Trophoblast cell (in vitro differentiated cells and primary cell): ENCODE measurements around the gene SLC12A3.
A peak's percentile ranks its signal among the peaks of the same experiment; 100 is the strongest.

Experiments
- DNase-seq, 2 donors: peaks; one replicate each; pipeline ENCODE4 v3.0.0-alpha.2; 2016
- H2AFZ ChIP-seq: 2 replicates; pipeline ENCODE4 v1.6.1; 2013; ENCODE audit warnings: low read length, moderate library complexity, mild to moderate bottlenecking; ENCODE audit not compliant: insufficient read depth, poor library complexity
- H2AK5ac ChIP-seq: 2 replicates; pipeline ENCODE4 v1.6.1; 2013; ENCODE audit warnings: mild to moderate bottlenecking, low read length
- H2BK120ac ChIP-seq: 2 replicates; pipeline ENCODE4 v1.6.1; 2013; ENCODE audit warnings: low read length, mild to moderate bottlenecking, moderate library complexity; ENCODE audit not compliant: insufficient read depth, poor library complexity
- H2BK12ac ChIP-seq: 2 replicates; pipeline ENCODE4 v1.6.1; 2013; ENCODE audit warnings: mild to moderate bottlenecking, low read length, moderate library complexity
- H2BK5ac ChIP-seq: 2 replicates; pipeline ENCODE4 v1.6.1; 2013; ENCODE audit warnings: low read length, low read depth, moderate library complexity, mild to moderate bottlenecking; ENCODE audit not compliant: poor library complexity
- H3K14ac ChIP-seq: 2 replicates; pipeline ENCODE4 v1.6.1; 2013; ENCODE audit warnings: mild to moderate bottlenecking, low read length
- H3K18ac ChIP-seq: 2 replicates; pipeline ENCODE4 v1.6.1; 2013; ENCODE audit warnings: mild to moderate bottlenecking, low read length
- H3K23ac ChIP-seq: 2 replicates; pipeline ENCODE4 v1.6.1; 2013; ENCODE audit warnings: low read length
- H3K27ac ChIP-seq: 2 replicates; pipeline ENCODE4 v1.5.1; 2013; ENCODE audit warnings: low read depth, mild to moderate bottlenecking, inconsistent platforms, low read length, moderate library complexity
- H3K27me3 ChIP-seq: 2 replicates; pipeline ENCODE4 v1.6.1; 2013; ENCODE audit warnings: inconsistent platforms, mild to moderate bottlenecking, low read length, moderate library complexity; ENCODE audit not compliant: insufficient read depth
- H3K36me3 ChIP-seq, 2 experiments: 1 replicate in 1 of 2; 2 replicates in 1 of 2; pipeline ENCODE4 v1.6.1; 2013; ENCODE audit warnings: low read length in 2 of 2, mild to moderate bottlenecking in 2 of 2, moderate library complexity in 1 of 2; ENCODE audit not compliant: insufficient read depth in 2 of 2, control insufficient read depth in 1 of 2
- H3K4ac ChIP-seq: 2 replicates; pipeline ENCODE4 v1.6.1; 2013; ENCODE audit warnings: low read depth, mild to moderate bottlenecking, low read length, moderate library complexity
- H3K4me1 ChIP-seq, 2 experiments: 1 replicate in 1 of 2; 2 replicates in 1 of 2; pipeline ENCODE4 v1.6.1; 2013; ENCODE audit warnings: low read length in 2 of 2, mild to moderate bottlenecking in 2 of 2, moderate library complexity in 1 of 2; ENCODE audit not compliant: insufficient read depth in 2 of 2, control insufficient read depth in 1 of 2
- H3K4me2 ChIP-seq: 2 replicates; pipeline ENCODE4 v1.6.1; 2013; ENCODE audit warnings: inconsistent platforms, mild to moderate bottlenecking, low read length, moderate library complexity
- H3K4me3 ChIP-seq: 2 replicates; pipeline ENCODE4 v1.5.1; 2013; ENCODE audit warnings: mild to moderate bottlenecking, low read depth, low read length, inconsistent platforms
- H3K79me1 ChIP-seq: one replicate; pipeline ENCODE4 v1.6.1; 2013; ENCODE audit warnings: low read length
- H3K79me2 ChIP-seq: 2 replicates; pipeline ENCODE4 v1.6.1; 2013; ENCODE audit warnings: low read length, mild to moderate bottlenecking; ENCODE audit not compliant: control insufficient read depth, insufficient read depth, poor library complexity
- H3K9ac ChIP-seq: 2 replicates; pipeline ENCODE4 v1.6.1; 2013; ENCODE audit warnings: mild to moderate bottlenecking, low read length
- H3K9me3 ChIP-seq: 2 replicates; pipeline ENCODE4 v1.6.1; 2013; ENCODE audit warnings: low read depth, mild to moderate bottlenecking, control low read depth, inconsistent platforms, low read length; ENCODE audit not compliant: insufficient read depth
- H4K12ac ChIP-seq: 2 replicates; pipeline ENCODE4 v1.6.1; 2013; ENCODE audit warnings: low read depth, mild to moderate bottlenecking, low read length, moderate library complexity
- H4K8ac ChIP-seq: 2 replicates; pipeline ENCODE4 v1.6.1; 2013; ENCODE audit warnings: low read depth, mild to moderate bottlenecking, low read length, moderate library complexity
- H4K91ac ChIP-seq: one replicate; pipeline ENCODE4 v1.6.1; 2013; ENCODE audit warnings: low read depth, mild to moderate bottlenecking, low read length, moderate library complexity
- WGBS: extraction: QIAGEN DNeasy Blood & Tissue Kit; methylation state at CpG from one replicate; pipeline ENCODE4 v1.1.7; 2013; ENCODE audit warnings: missing lambda C conversion rate; ENCODE audit not compliant: insufficient read length, insufficient coverage; ENCODE audit errors: extremely low coverage; 5-methylcytosine and 5-hydroxymethylcytosine counted together

SLC12A3 gene

GRCh38 chr16:56886296-56886695 lies 21.3 kb downstream of the SLC12A3 start:
- Histone ChIP-seq H3K79me1 (no peaks in the 10 kb centered on the region), H4K12ac (no peak overlapping the region), H3K79me2 (no peaks in the 10 kb centered on the region), H2BK5ac (no peak overlapping the region), H4K8ac (no peak overlapping the region), H3K23ac (no peak overlapping the region), H2BK12ac (no peak overlapping the region), H3K18ac (no peak overlapping the region), H3K4me1 (no peaks in the 10 kb centered on the region), H3K9ac (no peak overlapping the region), H3K9me3 (peaks cover 8% of the 10 kb centered on the region), H3K27ac (no peak overlapping the region), H3K27me3 (no peaks in the 10 kb centered on the region), H4K91ac (no peak overlapping the region), H3K14ac (no peak overlapping the region), H3K4ac (no peak overlapping the region), H2AK5ac (peak overlapping the region; percentile 58), H3K4me2 (no peak overlapping the region), H3K36me3 (no peaks in the 10 kb centered on the region), H2AFZ (no peak overlapping the region), H2BK120ac (no peak overlapping the region), H3K4me3 (no peak overlapping the region)
- no peak for DNase-seq
- no CpG with 5 or more reads among the region's 12 CpGs for WGBS

- Histone ChIP-seq H4K8ac (no peak overlapping the region), H4K91ac (no peak overlapping the region), H3K36me3 (no peaks in the 10 kb centered on the region), H2AK5ac (no peak overlapping the region), H3K27ac (no peak overlapping the region), H2BK120ac (no peak overlapping the region), H3K4me1 (no peaks in the 10 kb centered on the region), H3K27me3 (no peaks in the 10 kb centered on the region), H3K9me3 (peaks cover 8% of the 10 kb centered on the region), H3K4ac (no peak overlapping the region), H3K18ac (no peak overlapping the region), H4K12ac (no peak overlapping the region), H3K4me3 (no peak overlapping the region), H2BK12ac (no peak overlapping the region), H3K14ac (no peak overlapping the region), H3K79me1 (no peaks in the 10 kb centered on the region), H3K79me2 (no peaks in the 10 kb centered on the region), H3K23ac (no peak overlapping the region), H3K4me2 (no peak overlapping the region), H3K9ac (no peak overlapping the region), H2BK5ac (no peak overlapping the region), H2AFZ (no peak overlapping the region)
- WGBS = no CpG with 5 or more reads among the region's 9 CpGs
- DNase-seq = no peak
These were observed 21.8 kb downstream of the SLC12A3 start for GRCh38 chr16:56886826-56887225.

- DNase-seq = no peak
- no peaks in the 10 kb centered on the region for H3K4me1 ChIP-seq
- no peak overlapping the region for H2AK5ac ChIP-seq
- H2BK5ac ChIP-seq = no peak overlapping the region
- no peaks in the 10 kb centered on the region for H3K36me3 ChIP-seq
- H2AFZ ChIP-seq = no peak overlapping the region
- no peak overlapping the region for H4K12ac ChIP-seq
- no CpG with 5 or more reads among the region's 7 CpGs for WGBS
- H2BK120ac ChIP-seq = no peak overlapping the region
- H3K27ac ChIP-seq = no peak overlapping the region
- no peak overlapping the region for H2BK12ac ChIP-seq
- H3K4me3 ChIP-seq = no peak overlapping the region
- H3K79me1 ChIP-seq = no peaks in the 10 kb centered on the region
- no peak overlapping the region for H3K18ac ChIP-seq
- no peak overlapping the region for H3K4me2 ChIP-seq
- no peak overlapping the region for H4K91ac ChIP-seq
- H3K27me3 ChIP-seq = no peaks in the 10 kb centered on the region
- H3K14ac ChIP-seq = no peak overlapping the region
- H3K9ac ChIP-seq = no peak overlapping the region
- H3K23ac ChIP-seq = no peak overlapping the region
- H3K9me3 ChIP-seq = peaks cover 7% of the 10 kb centered on the region
- H3K4ac ChIP-seq = no peak overlapping the region
- H3K79me2 ChIP-seq = no peaks in the 10 kb centered on the region
- H4K8ac ChIP-seq = no peak overlapping the region
These were observed 23.8 kb downstream of the SLC12A3 start for GRCh38 chr16:56888806-56889205.

- Histone ChIP-seq H4K91ac (no peak overlapping the region), H3K27me3 (no peaks in the 10 kb centered on the region), H2BK120ac (no peak overlapping the region), H3K9ac (no peak overlapping the region), H3K79me2 (no peaks in the 10 kb centered on the region), H2BK12ac (no peak overlapping the region), H3K36me3 (no peaks in the 10 kb centered on the region), H4K12ac (no peak overlapping the region), H3K18ac (no peak overlapping the region), H2AFZ (no peak overlapping the region), H2AK5ac (no peak overlapping the region), H3K14ac (no peak overlapping the region), H3K9me3 (peaks cover 8% of the 10 kb centered on the region), H3K4me2 (no peak overlapping the region), H3K4me1 (peaks cover under 1% of the 10 kb centered on the region in 2 experiments), H3K23ac (no peak overlapping the region), H4K8ac (no peak overlapping the region), H3K4ac (no peak overlapping the region), H3K79me1 (no peaks in the 10 kb centered on the region), H3K4me3 (no peak overlapping the region), H2BK5ac (no peak overlapping the region), H3K27ac (no peak overlapping the region)
- no CpG with 5 or more reads among the region's 5 CpGs for WGBS
- peak in 1 of 2 donors; percentile 50 for DNase-seq
These were observed 24.2 kb downstream of the SLC12A3 start for GRCh38 chr16:56889206-56889605.
